Tibial artery (tissue), 4 donors: ENCODE results near the gene SUSD3.

ENCODE experiments used
- DNase-seq, 2 donors: peaks; one replicate each; pipeline ENCODE4 v3.0.0-alpha.2; 2019
- H3K27ac ChIP-seq, 2 donors: fragments of 200-600 bp; sonication (generic) in 1 of 2; 1 replicate in 1 of 2; 2 replicates in 1 of 2; pipeline ENCODE4 v1.5.1; 2018 to 2019; ENCODE audit warnings: mild to moderate bottlenecking in 1 of 2
- H3K27me3 ChIP-seq, 2 donors: fragments of 200-600 bp; sonication (generic) in 1 of 2; one replicate each; pipeline versions ENCODE4 v1.5.1 to v1.6.0; 2016 to 2019
- H3K36me3 ChIP-seq, 3 donors: fragments of 200-600 bp; sonication (generic) in 2 of 3; one replicate each; pipeline ENCODE4 v1.5.1; 2016 to 2019; ENCODE audit warnings: mild to moderate bottlenecking in 2 of 3
- H3K4me1 ChIP-seq, 4 donors: fragments of 200-600 bp; sonication (generic) in 2 of 4; 1 replicate in 3 of 4; 2 replicates in 1 of 4; pipeline ENCODE4 v1.5.1; 2016 to 2019
- H3K4me3 ChIP-seq, 2 donors: fragments of 200-600 bp; sonication (generic) in 1 of 2; 1 replicate in 1 of 2; 2 replicates in 1 of 2; pipeline ENCODE4 v1.5.1; 2018 to 2019; ENCODE audit warnings: mild to moderate bottlenecking in 2 of 2
- H3K9me3 ChIP-seq, 3 donors: fragments of 200-600 bp; sonication (generic) in 1 of 3; one replicate each; pipeline ENCODE4 v1.5.1; 2016 to 2019
- intact Hi-C: fragments of 100-400 bp; cut with DNase I; formaldehyde crosslinking; loops from one replicate; pipeline ENCODE4 v1.15.0; 2023; ENCODE audit warnings: low total_unique reads
- TF ChIP-seq, protein P1 (sequence below), 2 experiments: fragments of 200-600 bp in 1 of 2; fragments of 450-650 bp in 1 of 2; IDR thresholded peaks; one replicate each; pipeline ENCODE4 v1.5.1; 2017 to 2019; ENCODE audit warnings: antibody characterized with exemption in 2 of 2, mild to moderate bottlenecking in 1 of 2, moderate library complexity in 1 of 2

The SUSD3 gene

DNA sequence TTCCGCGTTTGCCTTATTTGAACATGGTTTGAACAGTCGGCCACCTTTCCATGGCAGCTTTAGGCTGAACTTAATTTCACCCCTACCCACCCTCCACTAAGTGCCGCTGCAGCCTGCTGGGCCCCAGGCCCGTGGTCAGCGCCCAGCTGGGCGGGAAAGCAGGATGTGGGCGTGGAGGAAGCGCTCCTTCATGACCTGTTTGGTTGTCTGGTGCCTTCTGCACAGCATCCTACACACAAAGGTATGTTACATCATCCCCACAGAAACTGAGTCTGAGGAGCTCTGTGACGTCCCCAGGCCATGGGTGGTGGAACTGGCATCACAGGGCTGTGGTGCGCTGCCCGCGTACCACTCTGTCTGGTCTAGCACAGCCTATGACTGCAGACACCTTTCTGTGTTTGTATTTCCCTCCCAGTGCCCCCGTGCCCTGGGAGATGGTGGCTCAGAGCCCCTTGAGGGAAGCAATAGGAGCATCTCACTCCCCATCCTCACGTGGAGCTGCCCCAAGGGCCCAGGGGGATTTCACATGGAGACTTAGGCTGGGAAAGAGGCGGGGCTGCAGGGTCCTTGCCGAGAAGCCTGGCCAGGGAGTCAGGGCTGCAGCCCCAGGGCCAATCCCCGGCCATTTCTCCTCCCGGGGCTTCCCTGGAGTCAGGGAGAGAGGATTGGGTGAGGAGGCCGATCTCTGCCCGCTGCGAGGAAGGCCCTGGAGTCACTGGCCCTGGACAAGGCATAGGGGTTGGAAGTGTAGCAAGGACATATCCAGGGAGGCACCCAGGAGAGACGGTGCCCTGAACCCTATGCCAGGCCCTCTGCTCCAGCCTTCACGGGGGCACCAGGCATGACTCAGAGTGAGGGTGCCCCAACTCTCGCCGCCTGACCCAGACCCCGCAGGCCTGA is 37.5 kb upstream of the SUSD3 start:
- TF ChIP-seq, protein P1, sequence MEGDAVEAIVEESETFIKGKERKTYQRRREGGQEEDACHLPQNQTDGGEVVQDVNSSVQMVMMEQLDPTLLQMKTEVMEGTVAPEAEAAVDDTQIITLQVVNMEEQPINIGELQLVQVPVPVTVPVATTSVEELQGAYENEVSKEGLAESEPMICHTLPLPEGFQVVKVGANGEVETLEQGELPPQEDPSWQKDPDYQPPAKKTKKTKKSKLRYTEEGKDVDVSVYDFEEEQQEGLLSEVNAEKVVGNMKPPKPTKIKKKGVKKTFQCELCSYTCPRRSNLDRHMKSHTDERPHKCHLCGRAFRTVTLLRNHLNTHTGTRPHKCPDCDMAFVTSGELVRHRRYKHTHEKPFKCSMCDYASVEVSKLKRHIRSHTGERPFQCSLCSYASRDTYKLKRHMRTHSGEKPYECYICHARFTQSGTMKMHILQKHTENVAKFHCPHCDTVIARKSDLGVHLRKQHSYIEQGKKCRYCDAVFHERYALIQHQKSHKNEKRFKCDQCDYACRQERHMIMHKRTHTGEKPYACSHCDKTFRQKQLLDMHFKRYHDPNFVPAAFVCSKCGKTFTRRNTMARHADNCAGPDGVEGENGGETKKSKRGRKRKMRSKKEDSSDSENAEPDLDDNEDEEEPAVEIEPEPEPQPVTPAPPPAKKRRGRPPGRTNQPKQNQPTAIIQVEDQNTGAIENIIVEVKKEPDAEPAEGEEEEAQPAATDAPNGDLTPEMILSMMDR (IDR thresholded peaks at IDR 0.05): no peak
- Histone ChIP-seq H3K4me1 (no peaks in the 10 kb centered on the region), H3K27me3 (no peaks in the 10 kb centered on the region), H3K9me3 (no peaks in the 10 kb centered on the region), H3K27ac (no peak overlapping the region), H3K36me3 (no peaks in the 10 kb centered on the region), H3K4me3 (no peak overlapping the region)
- peak in 1 of 2 donors; percentile 59 for DNase-seq
- intact Hi-C loops: no loop called here

DNA sequence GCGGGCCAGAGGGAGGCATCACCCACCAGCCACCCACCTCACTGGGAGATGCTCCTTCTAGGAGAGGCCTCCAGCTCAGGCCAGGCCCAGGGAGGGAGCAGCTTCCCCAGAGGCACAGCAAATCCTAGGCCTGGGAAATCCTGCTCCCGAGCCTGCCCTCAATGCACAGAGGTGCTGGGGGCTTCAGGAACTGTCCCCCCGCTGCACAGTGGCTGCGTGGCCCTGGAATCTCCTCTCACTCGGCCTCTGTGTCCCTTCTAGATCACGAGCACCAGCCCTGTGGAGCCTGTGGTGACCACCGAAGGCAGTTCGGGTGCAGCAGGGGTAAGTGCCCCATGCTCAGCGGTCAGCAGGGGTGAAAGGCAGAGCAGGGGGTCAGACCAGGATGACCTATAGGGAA is 36.4 kb upstream of the SUSD3 start:
- intact Hi-C loops: no loop called here
- no peak overlapping the region for H3K4me3 ChIP-seq
- no peaks in the 10 kb centered on the region for H3K36me3 ChIP-seq
- no peaks in the 10 kb centered on the region for H3K27me3 ChIP-seq
- no peak for DNase-seq
- no peak overlapping the region for H3K27ac ChIP-seq
- H3K9me3 ChIP-seq: no peaks in the 10 kb centered on the region
- no peaks in the 10 kb centered on the region for H3K4me1 ChIP-seq
- TF ChIP-seq, protein P1 (IDR thresholded peaks at IDR 0.05): no peak

DNA sequence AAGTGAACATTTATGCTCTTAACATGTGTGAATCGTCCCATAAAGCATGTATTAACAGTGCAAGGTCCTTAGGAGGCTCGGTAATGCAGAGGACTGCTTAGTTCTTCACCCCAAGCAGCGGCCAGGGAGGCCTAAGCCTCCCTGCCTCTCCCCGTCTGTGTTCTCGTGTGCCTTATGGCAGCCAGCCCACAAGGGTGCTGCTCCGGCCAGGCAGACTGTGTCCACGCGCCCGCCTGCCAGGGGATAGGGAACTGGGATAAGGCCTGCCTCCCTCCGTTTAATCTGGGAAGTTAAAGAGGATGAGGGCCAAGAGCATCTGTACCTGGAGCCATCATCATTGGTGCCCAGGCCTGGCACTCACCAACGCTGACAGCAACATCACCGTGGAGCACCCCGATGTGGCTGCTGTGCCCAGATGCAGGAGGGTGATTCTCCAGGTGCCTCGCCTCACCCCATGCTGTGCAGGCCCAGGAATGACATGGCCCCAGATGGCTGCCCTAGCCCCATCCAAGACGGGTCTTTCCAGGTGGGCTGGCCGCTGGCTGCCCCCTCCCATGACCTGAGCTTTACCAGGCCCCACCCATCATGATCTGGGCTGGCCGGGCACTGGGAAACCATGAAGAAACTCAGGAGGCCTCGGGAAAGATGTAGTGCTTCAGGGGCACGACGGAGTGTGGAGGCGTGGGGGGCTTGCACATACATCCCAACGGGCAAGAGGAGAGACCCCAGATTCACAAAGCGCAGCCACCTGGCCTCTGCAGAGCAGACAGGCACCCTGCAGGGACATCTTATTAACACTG is 35.6 kb upstream of the SUSD3 start:
- Histone ChIP-seq H3K4me3 (no peak overlapping the region), H3K27me3 (no peaks in the 10 kb centered on the region), H3K4me1 (no peaks in the 10 kb centered on the region), H3K9me3 (no peaks in the 10 kb centered on the region), H3K27ac (no peak overlapping the region), H3K36me3 (no peaks in the 10 kb centered on the region)
- intact Hi-C loops: no loop called here
- TF ChIP-seq, protein P1 (IDR thresholded peaks at IDR 0.05): no peak
- no peak for DNase-seq

DNA sequence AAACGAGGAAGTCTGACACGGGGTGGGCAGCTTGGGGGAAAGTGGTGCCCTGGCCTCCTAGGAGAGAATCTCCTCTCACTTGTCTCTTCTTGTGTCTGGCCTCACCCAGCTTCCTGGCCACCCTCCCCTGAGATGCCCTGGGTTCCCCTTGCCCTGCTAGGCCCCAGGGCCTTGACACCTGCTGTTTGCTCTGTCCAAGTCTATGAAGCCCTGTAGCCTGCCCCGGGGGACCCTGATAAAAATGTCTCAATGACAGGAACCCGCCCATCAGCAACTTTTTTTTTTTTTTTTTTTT is 35.0 kb upstream of the SUSD3 start:
- Histone ChIP-seq H3K4me1 (no peaks in the 10 kb centered on the region), H3K27ac (no peak overlapping the region), H3K4me3 (no peak overlapping the region), H3K36me3 (no peaks in the 10 kb centered on the region), H3K9me3 (no peaks in the 10 kb centered on the region), H3K27me3 (no peaks in the 10 kb centered on the region)
- TF ChIP-seq, protein P1 (IDR thresholded peaks at IDR 0.05): no peak
- DNase-seq: no peak
- intact Hi-C loops: no loop called here

DNA sequence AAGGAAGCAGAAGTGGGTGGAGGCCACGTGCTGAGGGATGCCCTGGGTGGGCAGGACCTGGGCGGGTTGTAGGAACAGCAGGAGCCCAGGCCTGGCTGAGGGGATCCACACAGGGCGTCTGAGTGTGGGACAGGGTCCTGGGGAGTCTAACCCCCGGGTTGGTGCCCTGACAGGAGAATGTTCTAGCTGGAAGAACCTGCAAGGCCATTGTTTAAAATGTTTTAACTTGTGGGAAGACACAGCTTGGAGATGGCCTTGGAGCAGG is 33.9 kb upstream of the SUSD3 start:
- no peak overlapping the region for H3K4me3 ChIP-seq
- intact Hi-C loops: no loop called here
- DNase-seq: no peak
- TF ChIP-seq, protein P1 (IDR thresholded peaks at IDR 0.05): no peak
- no peaks in the 10 kb centered on the region for H3K9me3 ChIP-seq
- H3K27ac ChIP-seq: no peak overlapping the region
- H3K36me3 ChIP-seq: no peaks in the 10 kb centered on the region
- H3K27me3 ChIP-seq: no peaks in the 10 kb centered on the region
- H3K4me1 ChIP-seq: no peaks in the 10 kb centered on the region
